Urinary bladder (tissue), 4 donors: ENCODE results near the gene FAM83D. TPM values are rescaled to one million over a fixed set of nuclear protein-coding genes. Genes with fewer than 3 reads are reported as not detected.

ENCODE experiments used
- DNase-seq: peaks from one replicate; pipeline ENCODE4 v3.0.0-alpha.2; 2015; ENCODE audit errors: extremely low spot score
- H3K27ac ChIP-seq: one replicate; pipeline ENCODE4 v1.5.1; 2013; ENCODE audit warnings: low read depth, mild to moderate bottlenecking, moderate library complexity
- H3K36me3 ChIP-seq: one replicate; pipeline ENCODE4 v1.6.1; 2013; ENCODE audit warnings: mild to moderate bottlenecking, moderate library complexity; ENCODE audit not compliant: insufficient read depth
- H3K4me1 ChIP-seq: one replicate; pipeline ENCODE4 v1.6.1; 2013; ENCODE audit warnings: mild to moderate bottlenecking, moderate library complexity; ENCODE audit not compliant: insufficient read depth
- H3K4me3 ChIP-seq: one replicate; pipeline ENCODE4 v1.5.1; 2013; ENCODE audit warnings: low read depth, low read length
- WGBS: extraction: QIAGEN DNeasy Blood & Tissue Kit; methylation state at CpG from one replicate; pipeline ENCODE4 v1.1.7; 2013; 5-methylcytosine and 5-hydroxymethylcytosine counted together
- polyA plus RNA-seq: library from polyadenylated mRNA; stranded (reverse); fragments of 200-250 nt; gene quantifications from one replicate; pipeline ENCODE4 v1.2.3, GENCODE V29; 2013
- total RNA-seq: library from RNA; depleted of rRNA; stranded (reverse); fragments of >200 nt; gene quantifications from one replicate; pipeline ENCODE4 v1.2.3, GENCODE V29; 2014
- donor health status: healthy with polysubstance abuse.
- donor health status: healthy.

FAM83D gene
- total and polyA plus RNA-seq, 2 donors: 11.4 to 27.1 TPM

GRCh38 chr20:38889792-38890496 lies 36.3 kb upstream of the FAM83D start:
- no peak overlapping the region for H3K4me3 ChIP-seq
- no peak overlapping the region for H3K27ac ChIP-seq
- WGBS: 53% methylated on average over 13 of the region's 13 CpGs
- DNase-seq: no peak
- no peaks in the 10 kb centered on the region for H3K4me1 ChIP-seq
- no peaks in the 10 kb centered on the region for H3K36me3 ChIP-seq

GRCh38 chr20:38890497-38890818 lies 35.8 kb upstream of the FAM83D start:
- no peak for DNase-seq
- H3K4me1 ChIP-seq: no peaks in the 10 kb centered on the region
- no peaks in the 10 kb centered on the region for H3K36me3 ChIP-seq
- no peak overlapping the region for H3K27ac ChIP-seq
- H3K4me3 ChIP-seq: no peak overlapping the region
- WGBS: 74% methylated on average over 3 of the region's 3 CpGs

- H3K27ac ChIP-seq: no peak overlapping the region
- 76% methylated on average over 11 of the region's 11 CpGs for WGBS
- H3K4me1 ChIP-seq: no peaks in the 10 kb centered on the region
- DNase-seq: no peak
- H3K36me3 ChIP-seq: no peaks in the 10 kb centered on the region
- H3K4me3 ChIP-seq: no peak overlapping the region
Measured at GRCh38 chr20:38892091-38892981, 33.9 kb upstream of the FAM83D start.

- no peaks in the 10 kb centered on the region for H3K36me3 ChIP-seq
- H3K4me1 ChIP-seq: no peaks in the 10 kb centered on the region
- DNase-seq: no peak
- 20% methylated on average over 6 of the region's 6 CpGs for WGBS
- no peak overlapping the region for H3K27ac ChIP-seq
- H3K4me3 ChIP-seq: no peak overlapping the region
Measured at GRCh38 chr20:38893056-38893564, 33.1 kb upstream of the FAM83D start.

- H3K4me3 ChIP-seq: no peak overlapping the region
- H3K27ac ChIP-seq: no peak overlapping the region
- no peaks in the 10 kb centered on the region for H3K4me1 ChIP-seq
- H3K36me3 ChIP-seq: no peaks in the 10 kb centered on the region
- no peak for DNase-seq
- WGBS: 5% methylated on average over 25 of the region's 25 CpGs
Measured at GRCh38 chr20:38893565-38894090, 32.6 kb upstream of the FAM83D start.

- WGBS: 19% methylated on average over 30 of the region's 30 CpGs
- H3K4me3 ChIP-seq: no peak overlapping the region
Measured at GRCh38 chr20:38894091-38894847, 31.9 kb upstream of the FAM83D start.

GRCh38 chr20:38895098-38895949 lies 30.9 kb upstream of the FAM83D start:
- no peaks in the 10 kb centered on the region for H3K4me1 ChIP-seq
- DNase-seq: no peak
- 76% methylated on average over 9 of the region's 9 CpGs for WGBS
- no peaks in the 10 kb centered on the region for H3K36me3 ChIP-seq
- H3K27ac ChIP-seq: no peak overlapping the region
- H3K4me3 ChIP-seq: no peak overlapping the region

More at GRCh38 chr20:38894091-38894847, 31.9 kb upstream of the FAM83D start:
- Histone ChIP-seq H3K36me3 (no peaks in the 10 kb centered on the region), H3K27ac (no peak overlapping the region), H3K4me1 (no peaks in the 10 kb centered on the region)
- no peak for DNase-seq

- no peak for DNase-seq
- H3K4me1 ChIP-seq: no peaks in the 10 kb centered on the region
- H3K27ac ChIP-seq: no peak overlapping the region
- no peaks in the 10 kb centered on the region for H3K36me3 ChIP-seq
- H3K4me3 ChIP-seq: no peak overlapping the region
Measured at GRCh38 chr20:38896009-38896594, 30.1 kb upstream of the FAM83D start.

GRCh38 chr20:38897267-38897666 lies 28.9 kb upstream of the FAM83D start:
- no peaks in the 10 kb centered on the region for H3K36me3 ChIP-seq
- H3K4me1 ChIP-seq: no peaks in the 10 kb centered on the region
- 81% methylated on average over 4 of the region's 4 CpGs for WGBS
- no peak overlapping the region for H3K27ac ChIP-seq
- DNase-seq: no peak
- H3K4me3 ChIP-seq: no peak overlapping the region

- Histone ChIP-seq H3K4me3 (no peak overlapping the region), H3K36me3 (no peaks in the 10 kb centered on the region), H3K4me1 (no peaks in the 10 kb centered on the region), H3K27ac (no peak overlapping the region)
- no peak for DNase-seq
- 83% methylated on average over 13 of the region's 13 CpGs for WGBS
Measured at GRCh38 chr20:38900606-38901005, 25.6 kb upstream of the FAM83D start.

- Histone ChIP-seq H3K36me3 (no peaks in the 10 kb centered on the region), H3K4me3 (no peak overlapping the region), H3K27ac (no peak overlapping the region), H3K4me1 (no peaks in the 10 kb centered on the region)
- no peak for DNase-seq
- 89% methylated on average over 8 of the region's 8 CpGs for WGBS
Measured at GRCh38 chr20:38902601-38903000, 23.6 kb upstream of the FAM83D start.

GRCh38 chr20:38903335-38903734 lies 22.9 kb upstream of the FAM83D start:
- DNase-seq: no peak

More at GRCh38 chr20:38903335-38903734, 22.9 kb upstream of the FAM83D start:
- H3K4me3 ChIP-seq: no peak overlapping the region
- H3K36me3 ChIP-seq: no peaks in the 10 kb centered on the region
- WGBS: 43% methylated on average over 5 of the region's 5 CpGs
- no peaks in the 10 kb centered on the region for H3K4me1 ChIP-seq
- H3K27ac ChIP-seq: no peak overlapping the region
